Activated CD4-positive, alpha-beta T cell treated with anti-CD3 and anti-CD28 coated beads, Interleukin-2, amount 50 U/mL, for 48 hours (primary cell): Measurements from ENCODE around the gene CNPY1.
A peak's percentile ranks its signal among the peaks of the same experiment; 100 is the strongest.

ENCODE experiments used
- DNase-seq, 2 experiments: peaks; one replicate each; pipeline ENCODE4 v3.0.0-alpha.2; 2020

The CNPY1 gene

GRCh38 chr7:155509725-155510551 lies 36.4 kb downstream of the CNPY1 start:
- no peak for DNase-seq

DNA sequence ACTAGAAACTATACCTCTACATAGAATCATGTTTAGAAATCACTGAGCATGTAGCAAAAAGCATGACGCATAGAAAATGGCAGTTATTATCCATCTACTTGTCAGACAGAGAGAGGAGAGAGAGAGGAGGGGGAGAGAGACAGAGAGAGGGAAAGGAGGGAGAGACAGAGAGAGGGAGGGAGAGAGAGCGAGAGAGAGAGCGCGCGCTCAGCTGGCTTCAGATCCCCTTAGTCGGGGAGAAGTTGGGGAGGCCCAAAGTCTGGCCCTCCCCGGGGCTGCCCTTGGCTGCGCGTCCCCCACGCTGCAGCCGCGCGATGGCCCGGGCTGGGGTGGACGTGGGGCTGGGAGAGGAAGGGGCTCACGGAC lies 37.0 kb downstream of the CNPY1 start:
- no peak for DNase-seq

GRCh38 chr7:155508376-155509358 lies 37.7 kb downstream of the CNPY1 start:
- no peak for DNase-seq

GRCh38 chr7:155507576-155507975 lies 38.8 kb downstream of the CNPY1 start:
- no peak for DNase-seq

DNA sequence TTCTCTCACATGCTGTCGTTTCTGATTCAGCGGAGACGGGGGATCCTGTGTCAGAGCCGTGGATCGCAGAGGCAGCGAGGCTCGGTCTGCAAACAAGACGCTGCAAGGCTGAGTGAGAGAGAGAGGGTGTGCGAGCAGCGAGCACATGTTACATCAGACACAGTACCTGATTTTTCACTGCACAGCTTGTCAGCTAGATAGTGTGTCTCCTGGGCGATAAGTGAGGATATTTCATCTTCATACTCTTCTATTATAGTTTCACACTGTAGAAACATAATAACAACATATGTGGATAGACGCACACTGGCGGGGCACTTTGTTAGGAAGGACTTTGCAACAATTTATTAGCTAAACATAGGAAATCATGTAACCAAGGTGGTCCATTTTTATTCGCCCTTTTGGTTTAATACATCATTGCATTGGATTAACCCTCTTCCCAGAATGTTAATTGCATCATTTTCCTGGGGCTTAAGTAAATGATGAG lies 39.5 kb downstream of the CNPY1 start:
- no peak for DNase-seq

- no peak for DNase-seq
Measured at GRCh38 chr7:155505422-155505793, 41.0 kb downstream of the CNPY1 start.

GRCh38 chr7:155497149-155497901 lies 49.0 kb downstream of the CNPY1 start:
- no peak for DNase-seq

GRCh38 chr7:155496267-155497005 lies 49.9 kb downstream of the CNPY1 start:
- DNase-seq, result no peak

DNA sequence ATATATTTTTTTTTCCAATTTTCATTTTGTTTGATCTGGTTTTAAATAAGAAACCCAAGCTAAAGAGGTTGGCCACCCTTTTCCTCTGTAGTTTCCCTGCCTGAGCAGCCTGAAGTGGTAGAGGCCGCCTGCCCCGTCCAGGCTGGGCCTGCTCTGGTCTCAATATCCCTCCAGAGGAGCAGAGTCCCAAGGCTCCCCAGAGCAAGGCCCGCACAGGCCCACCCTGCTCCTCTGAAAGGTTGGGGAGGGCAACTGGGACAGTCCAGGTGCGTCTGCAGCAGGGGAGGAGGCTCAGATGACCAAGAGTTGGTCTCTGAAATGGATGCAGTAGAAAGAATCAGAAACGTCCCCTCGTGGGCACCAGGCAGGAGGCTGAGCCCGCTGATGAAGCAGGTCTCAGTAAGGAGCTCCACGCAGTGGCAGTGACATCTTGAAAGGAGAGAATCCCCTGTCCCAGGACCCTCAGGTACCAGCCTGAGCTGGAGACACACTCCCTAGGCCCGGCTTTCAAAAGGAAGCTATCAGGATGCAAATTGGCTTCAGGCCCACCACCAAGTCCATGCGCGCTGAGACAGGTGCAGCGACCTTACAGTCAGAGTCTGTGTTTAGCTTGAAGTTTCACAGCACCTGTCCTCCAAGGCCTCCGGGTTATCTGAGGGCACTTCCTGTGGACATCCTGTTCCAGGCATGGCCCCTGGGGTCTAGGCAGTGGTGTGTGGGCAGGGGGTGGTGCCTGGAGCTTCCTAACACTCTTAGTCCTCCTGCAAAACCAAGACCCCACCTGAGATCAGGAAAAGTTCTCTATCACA lies 50.7 kb downstream of the CNPY1 start:
- no peak for DNase-seq

- no peak for DNase-seq
Measured at GRCh38 chr7:155494551-155494950, 51.8 kb downstream of the CNPY1 start.

DNA sequence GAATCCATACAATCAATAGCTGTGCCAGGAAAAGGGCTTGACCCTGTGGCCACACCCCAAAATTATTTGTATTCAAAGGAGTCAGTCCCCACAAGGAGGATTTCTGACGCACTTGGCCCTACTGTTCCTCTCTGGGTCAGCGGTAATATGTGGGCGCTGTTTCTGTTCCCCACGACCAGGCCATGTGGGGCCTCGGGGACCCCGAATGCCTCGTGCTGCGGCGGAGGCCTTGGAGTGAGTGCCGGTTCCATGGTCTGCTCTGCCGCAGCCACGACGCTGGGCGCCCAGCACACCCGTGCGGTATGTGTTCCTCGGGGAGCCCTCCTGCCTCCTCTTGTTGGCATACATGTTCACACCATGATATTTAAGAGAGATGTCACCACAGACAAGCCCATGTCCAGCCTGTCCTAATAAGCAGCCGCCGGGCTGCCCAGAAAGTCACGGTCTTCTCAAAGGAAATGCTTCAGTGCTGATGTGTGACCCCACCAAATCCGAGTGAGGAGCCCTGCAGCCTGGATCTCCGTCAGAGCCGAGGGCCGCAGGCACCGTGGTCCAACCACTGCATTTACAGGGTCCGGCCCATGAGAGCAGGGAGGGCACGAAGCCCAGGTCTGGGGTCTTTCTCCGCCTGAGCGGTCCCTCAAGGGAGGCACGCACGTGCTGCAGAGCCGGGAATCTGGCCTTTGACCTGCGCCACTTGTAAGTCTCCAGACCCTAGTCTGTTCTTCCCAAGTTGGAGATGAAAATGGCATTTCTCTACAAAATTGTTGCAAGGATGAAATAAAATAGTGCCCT lies 52.4 kb downstream of the CNPY1 start:
- DNase-seq, result no peak

DNA sequence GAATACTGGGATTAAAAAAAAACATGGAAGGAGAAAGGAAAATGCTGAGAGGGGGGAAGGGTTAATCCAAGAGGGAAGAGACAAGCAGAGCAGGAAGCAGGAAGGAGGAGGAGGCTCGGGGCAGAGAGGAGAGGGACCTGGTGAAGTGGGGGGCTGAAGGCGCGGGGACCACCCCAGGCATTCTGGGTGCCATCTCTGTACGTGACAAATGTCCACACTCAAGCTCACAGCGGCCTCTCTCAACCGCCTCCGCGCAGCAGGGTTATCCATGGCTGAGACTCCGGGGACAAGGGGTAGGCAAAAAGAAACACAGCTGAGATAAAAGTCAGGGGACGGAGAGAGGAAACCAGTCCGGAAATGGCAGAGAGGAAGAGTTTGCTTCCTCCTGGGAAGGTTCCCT lies 54.5 kb downstream of the CNPY1 start:
- DNase-seq, result no peak

- peak; percentile 47 to 52 for DNase-seq
Measured at GRCh38 chr7:155490697-155491628, 55.4 kb downstream of the CNPY1 start.

DNA sequence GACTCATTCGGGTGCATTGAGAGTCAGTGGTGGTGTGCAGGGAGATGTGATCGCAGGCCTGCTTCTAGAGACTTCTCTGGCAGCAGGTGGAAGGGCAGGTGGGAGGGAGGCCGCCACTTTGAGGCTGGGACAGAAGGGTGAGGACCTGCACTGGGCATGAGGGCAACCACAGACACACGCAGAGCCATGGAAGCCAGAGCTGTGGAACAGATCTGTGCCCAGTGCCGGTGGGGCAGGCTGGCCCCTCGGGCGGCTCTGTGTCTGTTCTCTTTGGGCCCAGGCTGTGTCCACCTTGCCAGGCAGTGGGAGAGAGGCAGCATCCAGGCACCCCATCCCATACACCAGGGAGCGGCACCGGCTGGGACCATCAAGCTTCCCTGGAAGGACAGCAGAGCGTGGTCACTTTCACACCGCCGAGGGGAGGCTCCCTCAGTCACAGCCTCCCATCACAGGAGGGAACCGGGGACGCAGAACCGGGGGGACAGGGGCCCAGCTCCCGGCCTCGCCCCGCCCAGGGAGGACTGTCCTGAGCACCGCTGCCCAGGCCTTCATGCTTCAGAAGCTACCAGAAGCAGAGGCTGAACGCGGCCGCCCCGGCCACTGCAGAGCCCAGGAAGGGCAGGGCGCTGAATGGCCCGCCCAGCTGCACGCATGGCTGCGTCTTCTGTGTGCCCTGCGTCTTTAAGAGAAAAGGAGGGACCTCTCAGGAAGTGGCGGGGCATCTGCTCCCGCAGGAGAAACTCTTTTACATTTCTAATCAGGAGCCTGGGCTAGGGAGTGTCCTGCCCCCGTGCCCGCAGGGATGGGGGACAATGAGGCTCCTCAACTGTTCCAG lies 56.3 kb downstream of the CNPY1 start:
- DNase-seq, result no peak

DNA sequence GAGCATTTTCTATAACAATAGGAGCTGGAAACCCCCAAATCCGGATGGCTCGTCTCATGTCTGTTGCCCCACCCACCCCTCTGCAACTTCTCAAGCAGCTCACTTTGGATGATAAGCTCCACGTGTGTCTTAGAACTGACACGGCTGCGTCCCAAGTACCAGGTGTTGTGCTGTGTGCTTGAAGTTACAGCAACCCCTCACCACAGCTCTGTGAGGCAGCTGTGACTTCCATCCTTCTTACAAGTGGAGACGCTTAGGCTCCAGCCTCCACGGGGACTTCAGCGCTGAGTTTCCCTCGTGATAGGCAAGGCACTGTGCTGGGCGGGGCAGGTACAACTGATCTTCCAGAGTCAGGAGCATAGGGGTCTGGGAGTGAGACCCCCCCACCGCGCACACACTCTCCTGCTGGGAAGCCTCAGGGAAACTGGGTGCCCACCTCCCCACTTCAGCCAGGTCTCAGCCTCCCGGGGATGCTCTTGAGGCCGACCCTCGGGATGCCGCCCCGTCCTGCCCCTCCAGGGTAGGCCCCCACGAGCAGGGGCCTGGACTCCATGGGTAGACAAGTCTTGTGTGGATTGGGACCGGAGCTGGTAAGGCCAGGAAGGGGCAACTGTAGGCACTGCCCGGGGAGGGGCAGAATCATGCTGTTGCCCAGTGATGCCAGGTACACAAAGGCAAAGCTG lies 57.1 kb downstream of the CNPY1 start:
- no peak for DNase-seq

DNA sequence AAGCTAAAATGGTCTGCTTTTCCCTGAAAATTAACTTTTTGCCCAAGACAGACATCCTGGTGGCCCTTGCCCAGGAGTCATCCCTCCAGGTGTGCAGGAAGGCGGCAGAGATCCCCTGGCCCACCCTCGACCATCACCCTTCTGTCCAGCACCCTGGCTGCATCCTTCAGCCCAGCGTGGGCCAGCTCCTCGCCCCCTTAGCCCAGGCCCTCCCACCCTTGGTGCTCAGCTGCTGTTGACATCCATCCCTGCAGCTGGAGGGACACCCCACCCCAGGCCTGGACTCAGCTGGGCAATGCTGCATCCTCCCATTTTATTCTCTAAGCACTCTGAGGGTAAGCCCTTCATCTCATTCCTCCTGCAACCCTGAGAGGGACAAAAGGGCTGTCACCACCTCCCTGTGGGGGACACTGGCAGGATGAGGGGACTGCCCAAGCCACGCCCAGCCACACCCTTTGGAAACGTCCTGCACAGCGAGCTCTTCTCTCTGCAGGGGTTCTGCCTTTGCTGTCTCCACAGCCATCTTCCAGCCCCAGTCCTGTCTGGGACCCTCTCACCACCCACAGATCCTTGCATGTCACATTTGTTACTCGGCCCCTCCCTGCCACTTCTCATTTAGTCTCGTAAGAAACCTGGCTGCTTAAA lies 57.8 kb downstream of the CNPY1 start:
- DNase-seq, result no peak
